ENCODE results near the gene SPOCD1. TPM values are rescaled to one million over a fixed set of nuclear protein-coding genes. Genes with fewer than 3 reads are reported as not detected.

SPOCD1 gene
- total RNA-seq (2014; rRNA removed; shearing (Covaris generic)) = 0.05 and 0.16 TPM in 2 replicates

GRCh38 chr1:31815752-31816500 lies at the start of gene SPOCD1:
Gene SPOCD1 (minus strand): TSS chr1:31816022. CDS start chr1:31815333, 689 bp downstream.
- Histone ChIP-seq H3K27me3 (no peaks in the 10 kb centered on the region), H3K4me1 (no peaks in the 10 kb centered on the region), H3K4me3 (no peak within 1 kb of the TSS), H3K27ac (no peak within 1 kb of the TSS), H3K36me3 (no peaks in the 10 kb centered on the region), H3K9me3 (replicated peaks) (0 out of 2 replicates have a peak, but pooled peaks cover 3% of the 10 kb centered on the region)
- peak; percentile 76 to 77 for DNase-seq

DNA sequence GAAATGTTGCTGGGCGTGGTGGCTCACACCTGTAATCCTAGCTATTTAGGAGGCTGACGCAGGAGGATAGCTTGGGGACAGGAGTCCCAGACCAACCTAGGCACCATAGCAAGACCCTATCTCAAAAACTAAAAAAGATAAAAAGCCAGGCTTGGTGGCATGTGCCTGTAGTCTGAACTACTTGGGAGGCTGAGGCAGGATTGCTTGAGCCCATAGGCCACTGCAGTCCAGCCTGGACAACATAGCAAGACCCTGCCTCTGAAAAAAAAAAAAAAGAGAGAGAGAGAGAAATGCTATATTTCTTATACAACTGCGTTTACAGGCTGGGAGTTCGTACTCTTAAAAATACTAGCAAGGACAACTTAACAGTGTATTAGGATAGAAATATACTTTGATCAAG lies 46.2 kb upstream of the SPOCD1 start:
- no peak for DNase-seq
- H3K4me1 ChIP-seq = no peaks in the 10 kb centered on the region
- no peaks in the 10 kb centered on the region for H3K36me3 ChIP-seq
- H3K27me3 ChIP-seq = no peaks in the 10 kb centered on the region
- H3K9me3 ChIP-seq (replicated peaks) = no peaks in the 10 kb centered on the region
- H3K27ac ChIP-seq = no peak overlapping the region
- H3K4me3 ChIP-seq = no peak overlapping the region

- no peak for DNase-seq
- Histone ChIP-seq H3K4me3 (no peak overlapping the region), H3K27ac (no peak overlapping the region), H3K4me1 (no peaks in the 10 kb centered on the region), H3K36me3 (no peaks in the 10 kb centered on the region), H3K9me3 (replicated peaks) (no peaks in the 10 kb centered on the region), H3K27me3 (no peaks in the 10 kb centered on the region)
Measured at GRCh38 chr1:31861346-31861745, 45.5 kb upstream of the SPOCD1 start.

- H3K27ac ChIP-seq = no peak overlapping the region
- no peaks in the 10 kb centered on the region for H3K9me3 ChIP-seq (replicated peaks)
- H3K27me3 ChIP-seq = no peaks in the 10 kb centered on the region
- no peaks in the 10 kb centered on the region for H3K4me1 ChIP-seq
- no peaks in the 10 kb centered on the region for H3K36me3 ChIP-seq
- no peak for DNase-seq
- H3K4me3 ChIP-seq = no peak overlapping the region
Measured at GRCh38 chr1:31860581-31860980, 44.8 kb upstream of the SPOCD1 start.

- Histone ChIP-seq H3K36me3 (no peaks in the 10 kb centered on the region), H3K27ac (no peak overlapping the region), H3K27me3 (no peaks in the 10 kb centered on the region), H3K4me1 (no peaks in the 10 kb centered on the region), H3K9me3 (replicated peaks) (no peaks in the 10 kb centered on the region), H3K4me3 (no peak overlapping the region)
- DNase-seq = no peak
Measured at GRCh38 chr1:31859719-31860118, 43.9 kb upstream of the SPOCD1 start.

GRCh38 chr1:31859044-31859443 lies 43.2 kb upstream of the SPOCD1 start:
- Histone ChIP-seq H3K27ac (no peak overlapping the region), H3K27me3 (no peaks in the 10 kb centered on the region), H3K4me1 (no peaks in the 10 kb centered on the region), H3K9me3 (replicated peaks) (no peaks in the 10 kb centered on the region), H3K4me3 (no peak overlapping the region), H3K36me3 (no peaks in the 10 kb centered on the region)
- no peak for DNase-seq

- H3K27me3 ChIP-seq = no peaks in the 10 kb centered on the region
- no peaks in the 10 kb centered on the region for H3K36me3 ChIP-seq
- H3K4me3 ChIP-seq = no peak overlapping the region
- no peaks in the 10 kb centered on the region for H3K4me1 ChIP-seq
- no peak overlapping the region for H3K27ac ChIP-seq
- no peaks in the 10 kb centered on the region for H3K9me3 ChIP-seq (replicated peaks)
- no peak for DNase-seq
Measured at GRCh38 chr1:31857863-31858262, 42.0 kb upstream of the SPOCD1 start.

DNA sequence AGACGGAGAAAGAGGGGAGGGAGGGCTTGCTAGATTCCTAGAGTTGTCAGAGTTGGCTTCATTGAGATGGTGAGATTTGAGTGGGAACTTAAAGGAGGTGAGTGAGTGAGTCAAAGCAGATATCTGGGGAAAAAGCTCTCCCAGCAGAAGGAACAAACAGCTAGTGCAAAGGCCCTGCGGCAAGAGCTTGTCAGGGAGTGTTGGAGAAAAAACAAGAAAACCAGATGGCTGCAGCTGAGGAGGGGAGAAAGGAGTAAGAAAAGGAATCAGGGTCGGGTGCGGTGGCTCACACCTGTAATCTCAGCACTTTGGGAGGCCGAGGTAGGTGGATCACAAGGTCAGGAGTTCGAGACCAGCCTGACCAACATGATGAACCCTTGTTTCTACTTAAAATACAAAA lies 40.3 kb upstream of the SPOCD1 start:
- Histone ChIP-seq H3K9me3 (replicated peaks) (no peaks in the 10 kb centered on the region), H3K27me3 (peaks cover 3% of the 10 kb centered on the region; the same call in 1 of the 2 replicates), H3K4me3 (no peak overlapping the region), H3K36me3 (no peaks in the 10 kb centered on the region), H3K27ac (no peak overlapping the region), H3K4me1 (no peaks in the 10 kb centered on the region)
- no peak for DNase-seq

DNA sequence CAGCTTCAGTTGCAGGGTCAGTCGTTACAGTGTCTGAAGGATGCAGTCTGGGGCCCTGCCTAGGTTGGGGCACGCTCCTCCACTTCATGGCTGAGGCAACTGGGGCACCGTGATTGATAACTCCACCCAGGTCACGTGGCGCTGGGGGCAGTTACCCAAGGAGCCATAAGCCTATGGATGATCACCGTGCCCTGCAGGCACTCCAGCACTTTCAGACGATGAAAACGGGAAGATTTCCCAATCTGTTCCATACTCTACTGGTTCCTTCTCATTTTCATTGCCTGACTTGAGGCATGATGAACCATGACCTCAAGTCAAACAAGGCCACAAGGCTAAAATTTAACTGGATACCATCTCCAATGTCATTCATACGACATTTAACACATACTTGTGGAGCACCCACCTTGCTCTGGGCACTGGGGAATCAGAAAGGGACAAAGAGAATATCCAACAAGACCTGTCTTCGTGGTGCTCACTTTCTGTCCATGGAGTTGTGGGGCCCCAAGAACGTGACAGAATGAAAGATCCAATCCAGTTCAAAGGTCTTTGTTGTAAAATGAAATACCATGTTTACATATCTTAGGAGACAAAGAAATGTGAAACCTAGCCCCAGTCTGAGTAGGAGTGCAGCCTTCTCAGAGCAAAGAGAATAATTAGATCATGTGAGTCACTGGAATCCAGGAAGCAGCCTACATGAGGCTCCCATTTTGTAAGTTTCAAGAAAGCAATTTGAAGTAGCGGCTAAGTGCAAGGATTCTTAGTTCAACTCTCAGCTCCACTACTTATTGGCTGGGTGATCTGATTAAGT lies 39.4 kb upstream of the SPOCD1 start:
- no peaks in the 10 kb centered on the region for H3K9me3 ChIP-seq (replicated peaks)
- DNase-seq = no peak

DNA sequence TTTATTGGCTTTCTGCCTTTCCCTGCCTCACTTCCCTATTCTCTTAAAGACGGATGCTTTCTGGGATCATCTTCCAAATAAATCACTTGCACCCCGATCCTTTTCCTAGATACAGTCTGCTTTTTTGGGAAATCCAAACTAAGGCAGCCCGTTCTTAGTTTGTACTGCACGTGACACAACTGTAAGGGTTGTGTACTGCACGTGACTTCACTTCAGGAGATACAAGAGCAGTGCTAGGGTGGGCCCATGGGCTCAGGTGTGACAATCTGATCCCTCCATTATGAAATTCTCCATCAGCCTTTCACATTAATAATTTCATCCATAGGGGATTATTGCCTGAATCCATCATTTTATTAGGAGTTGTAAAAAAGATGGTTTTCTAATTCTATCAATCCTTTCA lies 33.8 kb upstream of the SPOCD1 start:
- Histone ChIP-seq H3K36me3 (no peaks in the 10 kb centered on the region), H3K9me3 (replicated peaks) (no peaks in the 10 kb centered on the region), H3K27me3 (peaks cover 3% of the 10 kb centered on the region; the same call in 1 of the 2 replicates), H3K4me3 (no peak overlapping the region), H3K4me1 (no peaks in the 10 kb centered on the region), H3K27ac (no peak overlapping the region)
- DNase-seq = no peak

More for the DNA sequence above, 39.4 kb upstream of the SPOCD1 start:
- no peak overlapping the region for H3K4me3 ChIP-seq
- no peaks in the 10 kb centered on the region for H3K4me1 ChIP-seq
- no peak overlapping the region for H3K27ac ChIP-seq
- H3K27me3 ChIP-seq = peaks cover 3% of the 10 kb centered on the region; the same call in 1 of the 2 replicates
- no peaks in the 10 kb centered on the region for H3K36me3 ChIP-seq

DNA sequence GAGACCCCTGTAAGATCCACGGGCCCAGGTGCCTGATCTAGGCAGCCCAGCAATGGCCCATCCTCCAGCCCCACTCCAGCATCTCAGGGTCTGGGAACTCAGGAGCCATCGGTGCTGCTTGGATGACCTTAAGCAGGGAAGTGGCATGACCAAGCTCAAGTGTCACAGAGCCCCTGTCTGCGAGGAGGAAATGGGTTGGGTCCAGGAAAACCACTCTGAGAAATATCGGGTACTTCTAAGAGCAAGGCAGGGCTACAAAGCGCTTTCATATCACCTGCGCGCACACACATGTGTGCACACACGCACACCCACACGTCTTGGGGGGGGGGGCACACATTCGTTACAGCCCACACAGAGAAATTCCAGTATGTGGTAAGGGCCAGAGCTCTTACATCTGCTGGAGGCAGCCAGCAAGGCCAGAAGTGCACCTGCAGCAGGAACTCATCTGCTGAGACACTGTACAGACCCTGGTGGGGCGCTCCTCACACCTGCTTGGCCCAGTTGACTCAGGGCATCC lies 32.6 kb upstream of the SPOCD1 start:
- no peak overlapping the region for H3K4me3 ChIP-seq
- H3K27ac ChIP-seq = no peak overlapping the region
- no peaks in the 10 kb centered on the region for H3K9me3 ChIP-seq (replicated peaks)
- H3K27me3 ChIP-seq = peaks cover 3% of the 10 kb centered on the region; the same call in 1 of the 2 replicates
- no peaks in the 10 kb centered on the region for H3K4me1 ChIP-seq
- no peaks in the 10 kb centered on the region for H3K36me3 ChIP-seq
- no peak for DNase-seq

DNA sequence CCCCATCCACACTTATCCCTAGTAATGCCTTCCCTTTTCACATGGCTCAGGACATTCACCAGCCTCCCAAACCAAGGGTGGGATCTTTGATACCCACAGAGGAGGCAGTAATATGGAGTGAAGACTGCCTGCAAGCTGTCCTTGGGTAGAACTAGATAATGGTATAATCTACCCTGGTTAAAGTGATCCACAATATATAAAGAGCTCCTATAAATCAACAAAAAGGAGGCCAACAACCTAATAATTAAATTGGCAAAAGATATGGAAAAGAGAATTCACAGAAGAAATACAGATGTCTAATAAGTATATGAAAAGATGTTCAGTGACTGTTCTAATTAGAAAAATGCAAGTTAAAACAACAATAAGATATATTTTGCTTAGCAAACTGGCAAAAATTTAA lies 30.7 kb upstream of the SPOCD1 start:
- no peak overlapping the region for H3K27ac ChIP-seq
- H3K36me3 ChIP-seq = no peaks in the 10 kb centered on the region
- H3K9me3 ChIP-seq (replicated peaks) = no peaks in the 10 kb centered on the region
- H3K4me3 ChIP-seq = no peak overlapping the region
- no peaks in the 10 kb centered on the region; the same call in 1 of the 2 replicates for H3K27me3 ChIP-seq
- DNase-seq = no peak
- no peaks in the 10 kb centered on the region for H3K4me1 ChIP-seq

DNA sequence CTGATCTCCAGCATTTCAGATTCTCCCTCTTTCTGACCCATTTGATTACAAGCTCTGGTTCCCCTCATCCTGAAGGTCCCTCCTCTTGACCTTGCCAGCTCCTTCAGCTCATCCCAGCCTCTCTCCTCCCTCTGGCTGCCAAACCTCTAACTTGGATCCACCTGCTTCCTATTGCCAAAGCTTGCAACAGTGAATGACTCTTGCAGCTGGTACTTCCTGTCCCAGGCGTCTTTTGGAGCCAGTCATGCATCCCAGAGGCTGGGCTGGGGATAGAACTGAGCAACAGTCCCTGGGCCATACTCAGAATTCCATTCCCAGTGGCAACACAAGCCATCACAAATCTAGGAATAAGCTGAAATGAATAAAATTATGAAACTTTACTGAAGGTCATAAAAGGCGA lies 27.7 kb upstream of the SPOCD1 start:
- Histone ChIP-seq H3K4me1 (no peaks in the 10 kb centered on the region), H3K9me3 (replicated peaks) (no peaks in the 10 kb centered on the region), H3K4me3 (no peak overlapping the region), H3K36me3 (no peaks in the 10 kb centered on the region), H3K27me3 (no peaks in the 10 kb centered on the region), H3K27ac (no peak overlapping the region)
- DNase-seq = peak; percentile 19 to 37

- no peaks in the 10 kb centered on the region for H3K9me3 ChIP-seq (replicated peaks)
- no peak overlapping the region for H3K4me3 ChIP-seq
- no peak for DNase-seq
- H3K4me1 ChIP-seq = no peaks in the 10 kb centered on the region
- 0 out of 2 replicates have a peak, but pooled peaks cover 5% of the 10 kb centered on the region for H3K27me3 ChIP-seq
- no peak overlapping the region for H3K27ac ChIP-seq
- H3K36me3 ChIP-seq = no peaks in the 10 kb centered on the region
Measured at GRCh38 chr1:31839662-31840343, 24.0 kb upstream of the SPOCD1 start.
